ENCODE results near the gene AGBL4.
A peak's percentile ranks its signal among the peaks of the same experiment; 100 is the strongest.

The AGBL4 gene

DNA sequence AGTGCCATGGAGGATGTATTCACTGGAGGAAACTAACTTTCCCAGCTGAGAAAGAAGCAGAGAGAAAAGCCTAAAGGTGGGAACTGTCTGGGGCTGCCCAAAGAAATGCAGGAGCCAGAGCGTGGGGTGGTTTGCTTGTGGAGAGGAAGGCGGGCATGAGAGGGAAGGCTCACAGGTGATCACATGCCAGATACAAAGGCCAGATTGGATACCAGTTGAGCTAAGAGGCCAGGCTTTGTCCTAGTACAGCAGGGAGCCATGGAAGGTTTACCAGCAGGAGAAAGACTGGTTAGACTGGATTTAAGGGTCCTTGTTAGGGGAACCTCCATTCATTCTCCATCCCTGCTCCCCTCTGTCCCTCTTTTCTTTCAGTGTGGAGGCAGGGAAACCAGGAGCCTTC is 1313.4 kb downstream of the AGBL4 start:
- DNase-seq = no peak

DNA sequence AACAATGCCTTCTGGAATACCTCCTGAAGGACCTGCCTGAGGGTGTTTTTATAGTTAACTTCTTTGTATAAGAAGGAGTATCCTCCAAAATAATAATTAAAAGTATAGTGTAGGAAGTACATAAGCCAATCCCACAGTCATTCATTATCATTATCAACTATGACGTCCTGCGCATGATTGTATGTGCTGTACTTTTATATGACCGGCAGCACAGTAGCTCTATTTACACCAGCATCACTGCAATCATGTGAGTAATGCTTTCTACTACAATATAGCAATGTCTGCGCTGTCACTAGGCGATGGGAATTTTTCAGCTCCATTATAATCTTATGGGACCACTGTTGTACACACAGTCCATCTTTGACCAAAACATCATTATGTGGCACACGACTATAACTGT is 1319.0 kb downstream of the AGBL4 start:
- no peak for DNase-seq

DNA sequence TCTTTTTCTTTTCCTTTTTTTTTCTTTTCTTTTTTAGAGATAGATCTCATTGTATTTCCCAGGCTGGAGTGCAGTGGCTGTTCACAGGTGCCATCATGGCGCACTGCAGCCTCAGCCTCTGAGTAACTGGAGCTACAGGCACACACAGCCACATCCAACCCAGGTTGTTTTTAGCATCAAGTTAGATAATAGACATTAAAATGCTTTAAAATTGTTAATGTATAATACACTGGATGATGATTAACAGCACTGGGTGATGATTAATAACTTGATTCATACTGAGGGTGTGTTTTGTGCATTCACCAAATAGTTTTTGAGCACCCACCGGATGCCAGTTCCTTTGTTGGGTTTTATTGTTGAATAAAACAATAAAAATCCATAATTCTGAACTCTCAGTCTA is 1322.3 kb downstream of the AGBL4 start:
- DNase-seq = no peak

DNA sequence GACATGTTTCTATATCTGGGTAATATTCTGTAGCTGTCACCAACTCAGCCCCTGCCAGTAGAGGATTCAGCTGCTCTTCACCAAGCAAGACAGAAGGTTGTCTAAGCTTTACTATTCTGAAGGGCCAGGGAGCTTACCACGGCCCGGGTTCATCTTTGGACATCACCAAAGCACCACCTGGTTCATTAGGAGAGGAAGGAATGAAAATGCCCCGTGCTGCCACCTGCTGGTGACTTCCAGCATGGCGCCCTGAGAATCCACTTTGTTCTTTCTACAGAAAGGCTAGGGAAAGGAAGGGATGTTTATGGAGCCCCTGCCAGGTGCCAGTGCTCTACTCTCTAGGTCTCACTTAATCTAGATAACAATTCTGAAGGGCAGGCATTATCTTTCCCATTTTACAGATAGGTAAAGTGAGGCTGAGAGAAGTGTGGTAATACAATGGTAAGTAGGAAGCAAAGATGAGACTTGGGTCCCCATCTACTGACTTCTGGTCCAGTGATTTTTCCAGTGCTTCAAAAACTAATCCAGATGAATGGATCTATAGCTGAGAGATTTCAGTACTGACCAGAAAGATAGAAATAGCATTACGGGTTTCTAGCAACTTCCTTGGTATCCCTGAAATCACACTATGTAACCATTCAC is 1326.6 kb downstream of the AGBL4 start:
- peak; percentile 84 for DNase-seq

DNA sequence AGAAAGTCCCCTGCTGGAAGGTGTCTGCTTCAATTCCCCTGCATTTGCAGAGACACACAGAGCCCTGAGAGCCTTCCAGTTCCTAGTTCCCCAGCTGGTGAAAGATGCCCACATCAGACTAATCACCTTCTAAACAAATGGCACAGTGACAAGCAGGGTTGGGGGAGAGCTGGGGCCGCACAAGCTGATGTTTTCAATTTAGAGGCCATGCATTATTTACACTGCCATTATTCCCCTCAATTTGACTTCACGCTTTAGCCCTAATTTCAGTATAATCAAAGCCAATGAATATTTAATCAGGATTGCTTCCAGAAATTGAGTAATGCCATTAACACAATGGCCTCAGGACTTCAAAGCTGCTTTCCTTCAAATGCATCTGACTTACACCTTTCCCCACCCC is 1328.6 kb downstream of the AGBL4 start:
- no peak for DNase-seq

DNA sequence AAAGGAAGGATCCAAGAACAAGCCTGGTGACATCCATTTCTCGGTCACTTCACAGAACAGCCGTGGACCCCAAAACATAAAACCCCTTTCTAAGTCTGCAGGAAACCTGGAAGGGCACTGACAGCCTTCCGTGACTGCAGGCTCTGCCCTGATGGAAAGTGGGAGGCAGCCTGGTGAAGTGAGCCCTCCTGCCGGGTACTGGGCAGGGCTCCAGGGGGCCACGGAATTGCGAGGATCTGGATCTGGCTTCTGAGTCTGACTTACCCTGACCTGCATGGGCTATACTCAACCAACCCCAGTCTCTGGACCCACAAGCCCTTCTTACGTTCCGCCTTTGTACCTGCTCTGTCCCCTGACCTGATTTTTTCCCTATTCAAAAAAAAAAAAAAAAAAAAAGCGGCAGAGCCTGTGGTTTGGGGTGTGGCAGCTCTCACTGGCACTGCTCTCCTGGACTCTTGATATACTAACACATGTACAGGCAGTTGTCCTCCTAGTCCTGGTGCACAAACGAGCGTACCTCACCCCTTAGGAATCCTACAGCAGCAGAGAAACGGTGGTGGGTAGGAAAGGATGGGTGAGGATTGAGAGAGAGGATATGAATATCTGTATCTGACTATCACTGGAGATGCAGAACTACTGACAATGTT is 1330.0 kb downstream of the AGBL4 start:
- no peak for DNase-seq

DNA sequence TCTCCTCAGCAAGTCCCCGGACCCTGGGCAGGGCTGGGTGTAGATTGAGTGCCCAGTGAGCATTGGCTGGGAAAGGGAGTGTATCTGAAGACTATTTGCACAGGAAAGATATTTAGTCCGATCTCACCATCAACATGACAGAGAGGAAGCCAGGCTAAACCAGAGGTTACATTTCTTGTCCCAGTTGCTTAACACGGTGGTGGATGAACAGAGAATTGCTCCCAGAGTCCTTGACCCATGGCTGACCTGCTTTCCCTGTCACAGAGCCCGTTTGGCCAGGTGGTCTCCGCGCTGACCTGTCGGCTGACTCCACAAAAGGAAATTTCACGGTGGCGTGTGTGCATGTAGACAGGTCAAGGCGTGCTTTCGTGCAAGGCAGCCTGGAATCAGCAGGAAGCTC is 1330.6 kb downstream of the AGBL4 start:
- DNase-seq = no peak

DNA sequence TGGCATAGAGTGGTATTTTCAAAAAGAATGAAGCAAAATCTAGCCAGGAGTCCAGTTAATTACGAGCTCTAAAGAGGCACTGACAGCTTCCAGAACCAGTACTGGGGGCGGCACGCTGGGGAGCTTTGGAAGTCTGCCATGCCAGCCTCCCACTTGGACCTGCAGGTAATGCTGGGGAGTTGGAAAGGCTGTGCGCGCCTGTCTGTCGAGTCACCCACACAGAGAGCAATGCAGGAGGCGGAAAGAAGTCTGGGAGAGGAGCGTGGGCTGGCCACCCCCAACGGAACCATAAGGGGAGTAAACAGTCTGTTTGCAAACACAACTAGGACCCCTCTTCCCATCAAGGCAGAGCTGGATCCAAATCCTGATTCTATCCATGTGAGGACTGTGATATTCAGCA is 1331.5 kb downstream of the AGBL4 start:
- DNase-seq = no peak

DNA sequence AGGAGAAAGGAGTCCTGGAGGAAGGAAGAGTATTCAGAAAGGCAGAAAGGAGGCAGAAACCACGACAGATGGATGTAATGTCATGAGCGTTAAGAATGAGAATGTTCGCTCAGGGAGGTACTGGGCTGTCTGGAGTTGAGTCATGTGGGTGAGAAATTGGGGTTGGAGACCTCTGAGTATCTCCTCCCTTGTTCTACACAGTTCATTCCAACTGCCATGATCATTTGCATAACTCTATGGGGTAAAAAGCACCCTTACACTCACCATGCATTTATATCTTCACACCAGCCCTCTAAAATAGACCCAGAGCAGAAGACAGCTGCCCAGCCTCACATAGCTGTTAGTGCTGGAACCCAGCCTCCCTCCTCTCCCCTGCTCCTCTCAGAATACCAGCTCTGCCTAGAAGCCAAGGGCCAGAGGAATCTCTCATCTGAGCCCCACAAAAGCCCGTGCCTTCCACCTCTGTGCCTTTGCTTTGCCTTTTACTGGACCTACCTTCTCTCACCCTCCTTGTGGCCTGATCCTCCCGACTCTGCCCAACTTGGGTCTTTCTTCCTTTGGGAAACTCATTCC is 1332.2 kb downstream of the AGBL4 start:
- DNase-seq = no peak

DNA sequence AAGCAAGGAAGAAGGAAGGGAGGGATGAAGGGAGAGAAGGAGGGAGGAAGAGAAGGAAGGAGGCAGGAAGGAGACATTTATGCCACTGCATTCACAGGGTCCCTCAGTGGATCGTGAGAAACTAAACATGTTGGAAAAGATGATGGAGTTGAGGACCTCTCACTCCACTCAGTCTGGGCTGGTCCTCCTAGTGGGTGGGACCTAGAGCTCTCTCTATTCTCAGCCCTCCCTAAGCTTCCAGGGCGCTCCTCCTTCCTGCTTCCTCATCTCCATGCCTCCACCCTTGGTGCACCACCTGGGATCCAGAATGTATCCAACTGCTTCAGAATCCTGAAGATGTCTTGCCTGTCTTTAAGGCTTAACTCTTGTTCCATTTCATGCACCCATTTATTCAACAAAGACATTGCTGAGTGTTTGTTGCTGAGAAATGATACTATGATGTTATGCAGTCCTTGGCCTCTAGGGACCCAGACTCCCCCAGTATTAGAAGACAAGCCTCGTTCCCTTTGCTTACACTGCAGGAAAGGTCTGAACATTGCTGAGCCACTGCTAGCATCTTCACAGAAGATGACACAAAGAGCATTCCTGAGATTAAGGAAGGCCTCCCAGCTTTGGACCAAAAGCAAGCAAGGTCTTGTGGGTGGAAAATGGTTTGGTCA is 1335.5 kb downstream of the AGBL4 start:
- no peak for DNase-seq

DNA sequence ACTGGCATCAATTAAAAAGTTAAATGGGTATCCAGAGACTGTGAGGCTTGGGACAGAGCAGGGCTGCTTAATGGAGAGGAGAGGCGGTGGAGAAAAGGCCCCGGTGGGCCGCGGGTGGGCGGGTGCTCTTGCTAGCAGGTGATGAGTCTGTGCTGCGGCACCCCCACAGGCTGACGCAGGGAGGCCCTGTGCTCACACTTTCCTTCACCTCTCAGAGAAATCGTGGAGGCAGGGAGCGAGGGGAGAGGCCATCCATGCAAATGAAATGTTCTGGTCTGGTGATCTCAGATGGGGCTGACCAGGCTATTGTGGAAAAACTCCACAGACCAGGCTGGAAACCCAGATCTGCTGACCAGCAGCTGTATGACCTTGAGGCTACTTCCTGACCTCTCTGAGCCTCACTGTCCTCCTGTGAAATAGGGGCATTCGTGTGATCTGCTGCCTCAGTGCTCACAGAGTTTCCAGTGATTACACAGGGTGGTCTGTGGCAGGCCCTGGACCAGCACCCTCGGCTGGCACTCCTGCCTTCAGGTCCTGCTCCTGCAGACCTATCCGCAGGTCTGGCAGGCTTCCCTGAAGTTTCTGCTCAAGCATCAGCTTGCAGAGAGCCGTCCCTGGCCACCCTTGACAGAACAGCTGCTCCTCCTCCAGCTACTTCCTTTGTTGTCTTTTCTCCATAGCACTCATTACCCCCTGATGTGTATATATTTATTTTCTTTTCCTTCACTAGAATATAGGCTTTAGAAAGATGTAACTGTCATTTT is 1336.3 kb downstream of the AGBL4 start:
- DNase-seq = peak; percentile 58

DNA sequence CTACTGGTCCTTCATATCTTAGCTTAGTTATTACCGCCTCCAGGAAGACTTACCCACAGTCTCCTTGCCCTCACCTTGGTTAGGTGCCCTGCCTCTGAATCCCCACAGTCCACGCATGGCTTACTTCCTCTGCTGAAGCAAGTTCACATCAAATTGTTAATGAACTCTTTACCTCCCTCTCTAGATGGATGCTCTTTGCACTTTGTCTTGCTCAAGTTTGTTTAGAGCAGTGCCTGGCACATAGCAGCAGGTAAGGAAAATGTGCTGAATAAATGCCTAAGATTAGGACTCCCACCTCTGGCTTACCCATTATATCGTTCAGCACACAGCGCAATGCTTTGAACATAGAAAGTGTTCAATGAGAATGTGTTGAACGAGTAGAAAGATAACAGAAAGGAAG is 1337.6 kb downstream of the AGBL4 start:
- DNase-seq = no peak

DNA sequence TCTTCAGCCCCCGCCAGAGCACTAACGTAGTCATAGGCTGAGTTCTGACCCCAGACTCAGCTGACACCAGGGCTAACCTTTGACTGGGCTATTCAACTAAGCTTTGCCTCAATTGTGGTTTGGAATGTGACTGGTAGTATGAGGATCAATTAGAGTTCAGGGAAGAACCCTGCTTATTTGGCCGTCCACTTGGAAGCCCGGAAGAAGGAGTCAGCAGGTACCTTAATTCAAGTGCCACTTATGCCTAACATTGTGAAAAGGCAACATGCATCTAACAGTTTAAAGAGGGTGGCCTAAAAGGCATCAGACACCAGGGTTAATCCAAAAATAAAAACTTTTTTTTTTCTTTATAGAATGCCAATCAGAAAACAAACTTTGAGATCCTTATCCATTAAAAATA is 1339.4 kb downstream of the AGBL4 start:
- DNase-seq = no peak

DNA sequence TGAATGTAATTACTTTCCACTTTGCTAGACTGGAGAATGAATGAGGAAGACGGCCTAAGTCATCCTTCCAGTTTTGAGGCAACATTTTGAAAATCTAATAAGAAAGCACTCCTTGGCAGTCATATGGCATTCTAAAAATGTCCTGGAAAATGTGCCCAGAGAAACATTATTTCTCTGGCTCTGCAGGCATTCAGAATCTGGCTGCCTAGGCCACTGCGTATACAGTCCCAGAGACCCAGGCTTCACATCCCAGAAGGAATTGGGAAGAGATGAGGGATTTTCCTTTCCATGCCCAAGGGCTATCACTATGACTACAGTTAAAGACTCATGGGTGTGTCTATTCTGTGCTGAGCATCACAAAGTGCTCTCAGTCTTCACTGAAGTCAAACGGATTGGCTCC is 1339.9 kb downstream of the AGBL4 start:
- DNase-seq = no peak

DNA sequence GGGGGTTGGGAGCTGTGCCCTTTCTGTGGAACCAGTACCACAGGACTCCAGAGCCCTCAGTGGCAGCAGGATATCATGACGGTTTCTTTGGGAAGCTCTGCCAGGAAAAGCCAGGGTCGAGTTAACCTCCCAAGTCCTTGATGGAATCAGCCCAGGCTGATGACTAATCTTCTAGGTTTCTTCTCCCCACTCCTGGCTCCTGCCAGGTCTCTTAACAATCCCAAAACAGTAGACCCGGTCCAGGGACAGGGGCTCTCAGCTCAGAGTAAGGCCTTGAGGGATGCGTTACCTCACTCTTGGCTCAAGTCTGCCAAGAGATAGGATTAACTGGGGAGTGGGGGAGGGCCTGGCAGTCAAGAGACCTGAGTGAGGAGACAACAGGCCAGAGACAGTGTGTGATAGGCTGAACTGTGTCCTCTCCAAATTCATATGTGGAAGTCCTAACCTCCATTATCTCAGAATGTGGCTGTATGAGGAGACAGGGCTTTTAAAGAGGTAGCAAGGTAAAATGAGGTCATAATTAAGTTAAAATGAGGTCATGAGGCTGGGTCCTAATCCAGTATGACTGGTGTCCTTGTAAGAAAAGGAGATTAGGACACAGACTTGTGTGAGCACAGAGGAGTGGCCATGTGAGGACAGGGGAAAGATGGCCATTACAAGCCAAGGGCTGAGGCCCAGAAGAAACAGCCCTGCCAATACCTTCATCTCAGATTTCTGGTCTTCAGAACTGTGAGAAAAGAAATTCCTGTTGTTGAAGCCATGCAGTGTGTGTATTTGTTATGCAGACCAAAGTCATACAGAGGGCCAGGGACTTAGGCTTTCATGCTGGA is 1342.1 kb downstream of the AGBL4 start:
- no peak for DNase-seq

DNA sequence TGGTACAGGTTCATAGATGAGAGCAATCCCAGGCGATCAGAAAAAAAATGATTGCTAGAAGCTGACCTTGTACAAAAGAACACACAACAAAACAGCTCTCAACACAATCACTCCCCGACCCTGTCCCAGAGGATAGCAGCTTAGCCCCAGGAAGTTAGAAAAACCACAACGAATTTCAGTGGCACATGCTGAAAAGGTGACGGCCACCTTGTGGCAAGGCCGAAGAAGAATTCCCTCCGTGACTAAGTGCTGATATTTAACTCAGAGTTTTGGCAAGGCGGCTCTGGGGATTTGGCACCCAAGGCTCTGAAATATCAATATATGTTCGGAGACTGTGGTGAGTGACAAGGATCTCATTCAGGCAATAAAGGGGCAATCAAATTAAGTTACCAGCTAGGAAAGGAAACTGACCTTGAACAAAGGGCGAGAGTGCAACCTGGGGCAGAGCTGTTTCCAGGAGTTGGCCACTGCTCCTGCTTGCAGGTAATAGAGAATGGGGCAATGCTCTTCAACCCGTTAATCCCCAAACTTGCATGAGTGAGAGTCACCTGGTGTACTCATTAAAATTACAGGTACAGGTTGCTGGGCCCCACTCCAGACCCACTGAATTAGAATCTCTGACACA is 1343.2 kb downstream of the AGBL4 start:
- no peak for DNase-seq

DNA sequence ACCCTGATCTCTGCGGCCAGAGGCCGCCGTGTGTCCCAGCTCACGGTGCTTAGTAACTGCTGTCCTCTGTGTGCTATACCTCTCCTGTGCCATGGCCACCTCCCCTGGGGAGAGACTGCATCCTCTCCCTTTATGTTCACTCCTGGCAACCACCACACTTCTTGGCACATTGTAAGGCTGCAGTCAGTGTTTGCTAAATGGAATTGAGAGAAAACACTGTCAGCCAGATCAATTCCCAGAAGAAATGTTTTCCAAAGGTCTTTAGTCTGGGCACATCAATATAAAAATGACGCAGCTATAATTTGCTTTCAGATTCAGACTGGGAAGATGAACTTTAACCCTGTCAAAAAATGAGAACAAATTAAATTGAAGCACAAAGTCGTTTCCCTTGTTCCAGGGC is 1343.9 kb downstream of the AGBL4 start:
- DNase-seq = no peak

DNA sequence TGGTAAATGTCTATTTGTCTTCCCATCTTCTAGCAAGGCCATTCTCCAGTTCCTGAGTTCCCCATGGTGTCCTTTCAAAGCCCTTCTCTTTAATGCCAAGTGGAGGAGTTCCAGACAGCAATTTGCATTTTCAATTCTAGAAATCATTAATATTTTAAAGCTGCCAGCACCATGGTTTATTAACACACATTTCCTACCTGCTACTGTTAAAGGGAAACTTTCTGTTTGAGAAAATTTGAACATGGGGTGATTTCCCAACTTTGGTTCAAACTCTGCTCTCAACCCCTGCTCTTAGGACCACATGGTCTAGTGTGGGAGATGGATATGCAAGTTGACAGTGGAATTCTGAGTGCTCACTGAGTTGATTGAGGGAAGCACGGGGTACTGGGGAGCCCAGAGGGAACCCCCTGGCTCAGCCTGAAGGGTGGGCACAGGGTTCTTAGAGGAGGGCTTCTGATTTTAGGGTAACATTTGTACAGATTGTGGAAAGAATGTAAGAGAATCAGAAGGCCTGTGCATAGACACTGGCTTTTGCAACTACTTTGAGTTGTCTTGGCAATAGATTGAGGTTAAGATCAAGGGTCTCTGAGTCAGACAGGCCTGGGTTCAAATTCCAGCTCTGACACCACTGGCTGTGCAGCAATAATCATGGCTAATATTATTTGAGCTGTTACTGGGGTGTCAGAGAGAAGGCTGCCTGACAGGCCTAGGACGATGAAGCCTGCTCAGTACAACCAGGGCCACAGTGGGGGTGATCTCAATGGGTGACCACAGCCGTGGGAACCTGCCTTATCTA is 1344.8 kb downstream of the AGBL4 start:
- no peak for DNase-seq

DNA sequence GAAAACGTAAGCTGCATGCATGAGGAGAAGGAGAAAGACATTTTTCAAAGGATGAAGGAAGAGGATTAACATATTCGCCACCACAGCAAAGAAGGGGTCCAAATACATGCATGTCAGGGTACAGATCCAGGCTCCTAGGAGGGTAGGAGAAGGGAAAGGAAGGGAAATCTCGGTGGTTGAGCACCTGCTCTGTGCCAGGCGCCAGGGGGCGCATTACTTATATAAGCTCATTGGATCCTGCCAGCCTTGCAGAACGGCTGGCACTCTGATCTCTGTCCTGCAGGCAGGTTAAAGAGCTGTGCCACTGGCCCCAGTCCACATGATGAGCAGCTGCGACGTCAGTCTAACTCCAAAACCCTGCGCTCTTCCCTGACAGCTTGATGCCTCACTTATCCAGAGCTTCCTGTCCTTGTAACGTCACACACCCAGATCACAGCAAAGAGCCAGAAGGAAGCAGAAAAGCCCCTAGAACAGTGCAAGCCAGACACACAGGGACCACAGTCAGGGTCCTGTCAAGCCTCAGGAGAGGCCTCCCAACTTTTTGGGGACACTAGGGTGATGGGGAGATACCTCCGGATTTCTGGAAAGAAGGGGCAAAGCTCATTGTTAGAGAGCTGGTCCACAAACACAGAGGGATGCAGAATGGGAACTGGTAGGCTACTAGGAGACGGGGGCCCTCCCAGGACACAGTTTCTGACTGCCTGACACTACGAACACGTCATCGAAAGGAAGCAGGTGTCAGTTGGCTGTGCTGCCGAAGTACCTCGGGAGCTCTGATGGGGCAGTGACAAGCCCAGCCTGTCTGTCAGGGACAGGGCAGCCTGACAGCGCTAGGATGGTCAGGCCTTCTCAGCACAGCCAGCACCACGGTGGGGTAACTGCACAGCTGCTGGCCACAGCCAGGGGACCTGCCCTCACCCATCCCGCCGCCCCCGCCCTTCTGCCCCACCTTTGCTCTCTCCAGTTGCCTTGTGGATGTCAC is 1346.2 kb downstream of the AGBL4 start:
- DNase-seq = peak; percentile 86

DNA sequence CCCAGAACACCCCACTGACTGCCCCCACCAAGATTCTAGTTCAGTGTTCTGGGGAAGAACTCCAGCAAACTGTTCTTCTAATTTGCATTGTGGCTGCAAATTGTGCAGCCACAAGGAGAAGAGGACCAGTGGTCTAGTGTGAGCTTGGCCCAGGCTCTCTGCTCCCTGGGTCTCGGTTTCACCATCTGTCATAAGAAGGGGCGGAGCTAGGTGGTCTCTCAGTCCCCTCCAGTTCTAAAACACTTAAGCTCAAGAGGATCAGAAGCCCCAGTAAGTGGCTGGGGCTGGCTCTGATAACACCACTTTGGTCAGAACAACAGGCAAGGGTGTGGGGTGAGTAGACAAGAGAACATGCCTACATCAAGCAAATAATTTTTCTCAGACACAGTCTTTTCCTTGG is 1346.9 kb downstream of the AGBL4 start:
- DNase-seq = peak; percentile 75
